22Rv1 (cell line): ENCODE results near the gene KCNJ5.

Experiments used
- CTCF ChIP-seq: fragments of 450-650 bp; IDR thresholded peaks from 2 replicates; pipeline ENCODE4 v1.5.1; 2017; ENCODE audit warnings: mild to moderate bottlenecking
- ZFX ChIP-seq: fragments of 450-650 bp; IDR thresholded peaks from 2 replicates; pipeline ENCODE4 v1.6.1; 2017; ENCODE audit warnings: antibody characterized with exemption, borderline replicate concordance

GRCh38 chr11:128904656-128905344, 13.6 kb downstream of the KCNJ5 start:
- TF ChIP-seq CTCF (no peak), ZFX (no peak)
